K562 (cell line): ENCODE measurements around the gene FBXO8. TPM values are rescaled to one million over a fixed set of nuclear protein-coding genes. Genes with fewer than 3 reads are reported as not detected.

Experiments
- ATAC-seq: fragments of 200-7000 bp; cut with Tn5 transposase; 3 replicates; pipeline ENCODE4 v1.9.1; 2020; ENCODE audit warnings: moderate library complexity
- BruUV-seq: library from RNA; stranded (reverse); fragments of 400-500 nt; replicated peaks from 2 replicates; lab custom pipeline; 2021; lab: Mats Ljungman, UMichigan
- CTCF ChIA-PET: fragments of 300-600 bp; formaldehyde crosslinking; extraction: SDS; loops from one replicate; lab custom pipeline; 2021; ENCODE audit warnings: low intra/inter-chr PET ratio; lab: Yijun Ruan, JAX
- POLR2A ChIA-PET: fragments of 300-600, 350-650 bp; sonication (Branson Sonifier 250); formaldehyde crosslinking; extraction: SDS; loops from one replicate; lab custom pipeline; 2021; ENCODE audit warnings: antibody characterized with exemption, inconsistent platforms; lab: Yijun Ruan, JAX
- DNase-seq, 4 experiments: peaks; one replicate each; pipeline versions ENCODE4 v3.0.0 to v3.0.0-alpha.2; 2011 to 2018; ENCODE audit warnings: low spot score in 3 of 4, mixed read lengths in 3 of 4; ENCODE audit errors: extremely low read depth in 1 of 4
- FAIRE-seq: peaks from 2 replicates; lab custom pipeline; 2011; peaks lifted over from hg19 to GRCh38; lab: Jason Lieb, UNC
- H2AFZ ChIP-seq: 2 replicates; pipeline ENCODE4 v1.6.0; 2011; ENCODE audit warnings: low read depth, low read length, control low read depth, inconsistent platforms
- H3K27ac ChIP-seq: fragments of 200-600 bp; 3 replicates; pipeline ENCODE4 v1.8.0; 2011; ENCODE audit warnings: low read depth, mild to moderate bottlenecking, control low read depth, inconsistent platforms, low read length, moderate library complexity, mixed read lengths; ENCODE audit errors: extremely low read depth
- H3K27me3 ChIP-seq, 2 experiments: fragments of 300-600 bp in 1 of 2; 2 replicates in 1 of 2; 3 replicates in 1 of 2; pipeline versions ENCODE4 v1.6.0 to v1.8.0; 2011; ENCODE audit warnings: inconsistent platforms in 2 of 2, low read length in 2 of 2, mild to moderate bottlenecking in 1 of 2, mixed read lengths in 1 of 2, moderate library complexity in 1 of 2; ENCODE audit not compliant: control insufficient read depth in 2 of 2, insufficient read depth in 2 of 2
- H3K36me3 ChIP-seq: fragments of 300-600 bp; 3 replicates; pipeline ENCODE4 v1.8.0; 2011; ENCODE audit warnings: mild to moderate bottlenecking, low read length, inconsistent platforms; ENCODE audit not compliant: control insufficient read depth, insufficient read depth
- H3K4me1 ChIP-seq, 2 experiments: fragments of 200-600 bp in 1 of 2; replicated peaks in 1 of 2; 2 replicates in 1 of 2; 3 replicates in 1 of 2; pipeline versions ENCODE4 v1.5.1 to v1.8.0; 2011; ENCODE audit warnings: inconsistent platforms in 2 of 2, low read length in 2 of 2, mild to moderate bottlenecking in 1 of 2, mixed read lengths in 1 of 2, moderate library complexity in 1 of 2; ENCODE audit not compliant: control insufficient read depth in 2 of 2, insufficient read depth in 2 of 2
- H3K4me2 ChIP-seq: 2 replicates; pipeline ENCODE4 v1.6.1; 2011; ENCODE audit warnings: low read length, control low read depth, inconsistent platforms, mixed read lengths; ENCODE audit not compliant: insufficient read depth
- H3K4me3 ChIP-seq: fragments of 200-600 bp; sonication (generic), shearing (Covaris generic); 2 replicates; pipeline ENCODE4 v1.5.1; 2016; ENCODE audit warnings: control low read depth, inconsistent platforms
- H3K79me2 ChIP-seq: fragments of 200-600 bp; 3 replicates; pipeline ENCODE4 v1.8.0; 2011; ENCODE audit warnings: low read length, inconsistent platforms; ENCODE audit not compliant: control insufficient read depth, insufficient read depth
- H3K9ac ChIP-seq, 2 experiments: 2 replicates each; pipeline versions ENCODE4 v1.6.0 to v1.6.1; 2011; ENCODE audit warnings: low read depth in 2 of 2, low read length in 2 of 2, control low read depth in 1 of 2, inconsistent platforms in 1 of 2, mild to moderate bottlenecking in 1 of 2, mixed read lengths in 1 of 2; ENCODE audit not compliant: insufficient read depth in 1 of 2
- H3K9me1 ChIP-seq: one replicate; pipeline ENCODE4 v1.6.0; 2011; ENCODE audit warnings: inconsistent platforms, mild to moderate bottlenecking, low read length, moderate library complexity; ENCODE audit not compliant: control insufficient read depth, insufficient read depth
- H3K9me3 ChIP-seq: replicated peaks from 2 replicates; pipeline ENCODE4 v1.5.1; 2011; ENCODE audit warnings: low read depth, low read length, inconsistent platforms; ENCODE audit not compliant: control insufficient read depth, insufficient read depth
- H4K20me1 ChIP-seq: replicated peaks from 2 replicates; pipeline ENCODE4 v1.6.1; 2011; ENCODE audit warnings: low read length, inconsistent platforms, mixed read lengths; ENCODE audit not compliant: control insufficient read depth, insufficient read depth
- BCOR ChIP-seq: fragments of 450-650 bp; IDR thresholded peaks from 2 replicates; pipeline ENCODE4 v1.6.1; 2016
- CBFA2T3 ChIP-seq: fragments of 450-650 bp; IDR thresholded peaks from 2 replicates; pipeline ENCODE4 v1.6.1; 2017
- CBX3 ChIP-seq, 2 experiments: IDR thresholded peaks; 1 replicate in 1 of 2; 2 replicates in 1 of 2; pipeline ENCODE4 v1.6.1; 2012; ENCODE audit warnings: inconsistent platforms in 2 of 2, low read length in 2 of 2, borderline replicate concordance in 1 of 2, control low read depth in 1 of 2
- CHAMP1 ChIP-seq: fragments of 450-650 bp; IDR thresholded peaks from 2 replicates; pipeline ENCODE4 v1.6.1; 2016; ENCODE audit warnings: mild to moderate bottlenecking
- ETV6 ChIP-seq, 3 experiments: fragments of 150-350 bp in 1 of 3; sonication (generic) in 1 of 3; formaldehyde crosslinking in 1 of 3; IDR thresholded peaks; 2 replicates each; pipeline versions ENCODE4 v1.6.1 to v1.8.0; 2014 to 2022; ENCODE audit warnings: borderline replicate concordance in 2 of 3, low read depth in 2 of 3, antibody characterized with exemption in 1 of 3, low read length in 1 of 3, mild to moderate bottlenecking in 1 of 3, missing genetic modification reagents in 1 of 3
- IRF9 ChIP-seq: fragments of 450-650 bp; IDR thresholded peaks from 2 replicates; pipeline ENCODE4 v1.6.1; 2016; ENCODE audit warnings: missing biosample characterization, missing genetic modification characterization
- PBX2 ChIP-seq, 2 experiments: IDR thresholded peaks in 1 of 2; conservative IDR thresholded peaks in 1 of 2; 2 replicates each; pipeline ENCODE4 v1.6.1; 2016; ENCODE audit warnings: low read depth in 2 of 2, mild to moderate bottlenecking in 1 of 2, missing compliant biosample characterization in 1 of 2, missing genetic modification characterization in 1 of 2, moderate library complexity in 1 of 2
- PRMT5 ChIP-seq: sonication (generic); formaldehyde crosslinking; IDR thresholded peaks from 2 replicates; pipeline ENCODE4 v1.5.0; 2020; ENCODE audit warnings: missing genetic modification reagents
- RBM25 ChIP-seq: fragments of 200-400 bp; formaldehyde crosslinking; IDR thresholded peaks from 2 replicates; pipeline ENCODE4 v1.6.1; 2018; ENCODE audit warnings: low read length, low read depth, moderate library complexity; ENCODE audit not compliant: severe bottlenecking
- ZNF146 ChIP-seq: IDR thresholded peaks from one replicate; pipeline ENCODE4 v1.6.1; 2018; ENCODE audit warnings: missing compliant biosample characterization; ENCODE audit not compliant: unreplicated experiment
- WGBS: fragments of 100-300 bp; shearing (Covaris generic); methylation state at CpG from one replicate; pipeline ENCODE4 v1.1.6; 2016; ENCODE audit warnings: low coverage, mixed read lengths; ENCODE audit not compliant: insufficient coverage; ENCODE audit errors: missing lambda C conversion rate; 5-methylcytosine and 5-hydroxymethylcytosine counted together
- in situ Hi-C: fragments of 300-500 bp; cut with MboI; formaldehyde crosslinking; loops from 4 replicates; pipeline ENCODE4 v1.15.0; 2018; ENCODE audit warnings: inconsistent platforms, mixed read lengths
- intact Hi-C: fragments of 100-400 bp; cut with micrococcal nuclease; formaldehyde crosslinking; loops from 2 replicates; pipeline ENCODE4 v1.14.2; 2022
- polyA plus RNA-seq, 8 experiments: library from polyadenylated mRNA; depleted of rRNA in 4 of 8; stranded (reverse) in 5 of 8; unstranded in 3 of 8; fragments of >200 nt; fragmentation: Nextera tagmentation in 2 of 8; fragmentation: Illumina TruSeq in 1 of 8; extraction: Ambion mirVana in 2 of 8; extraction: Trizol in 1 of 8; gene quantifications; 2 replicates each; pipeline versions ENCODE4 v1.2.1 to v1.2.3, GENCODE V29; 2011 to 2014; ENCODE audit warnings: inconsistent platforms in 1 of 8, missing spikeins in 1 of 8
- total RNA-seq, 7 experiments: library from RNA; depleted of rRNA in 6 of 7; stranded (reverse); fragments of >200 nt in 6 of 7; fragmentation: Illumina TruSeq in 2 of 7; extraction: Trizol in 2 of 7; gene quantifications; 2 replicates each; pipeline versions ENCODE4 v1.2.1 to v1.2.3, GENCODE V29; 2011 to 2021; ENCODE audit warnings: low replicate concordance in 1 of 7

Gene FBXO8
- total and polyA plus RNA-seq, 9 of the 15 experiments (the other 6 are each of a cell fraction or from before 2014, with no cell fraction given): 12.9 to 27.1 (median 14.8) TPM

- Histone ChIP-seq H3K9me3 (no peaks in the 10 kb centered on the region; the same call in 1 of the 2 replicates), H3K9me1 (no peaks in the 10 kb centered on the region), H3K27ac (no peak overlapping the region), H3K27me3 (no peaks in the 10 kb centered on the region), H3K4me2 (no peak overlapping the region), H3K79me2 (peaks cover 98% of the 10 kb centered on the region), H4K20me1 (no peaks in the 10 kb centered on the region), H3K4me3 (no peak overlapping the region), H2AFZ (no peak overlapping the region), H3K4me1 (peaks cover 0 to 3% of the 10 kb centered on the region in 2 experiments; a peak in 3 of 5 replicates), H3K9ac (no peak overlapping the region), H3K36me3 (no peaks in the 10 kb centered on the region; the same call in 2 of the 3 replicates)
- FAIRE-seq: no peak
- ChIA-PET CTCF (no interaction called here), POLR2A (interaction anchor here (0.6 to 1.1 kb wide), 2 partner anchors 13 to 16 kb away, joined by 3 read pairs; no protein-coding TSS in a partner anchor)
- intact Hi-C loops: loop anchor here (5.0 to 10.0 kb wide), 2 partner anchors 47 to 945 kb away; partner anchors contain the start of gene HMGB2
- no TSS peak for BruUV-seq
- 79% methylated on average over 3 of the region's 3 CpGs for WGBS
- in situ Hi-C loops: no loop called here
- no peak for DNase-seq
- no peak for ATAC-seq
- no peak for TF ChIP-seq PBX2 (CRISPR knock-in tag; IDR thresholded peaks at IDR 0.05; ENCODE audit: low read depth)
- no peak for TF ChIP-seq PBX2 (tag; conservative IDR thresholded peaks at IDR 0.05; ENCODE audit: low read depth)
- TF ChIP-seq ETV6 (IDR thresholded peaks at IDR 0.05; ENCODE audit: borderline replicate concordance in 1 of 2, low read depth in 2 of 2, low read length in 1 of 2): no peak
- TF ChIP-seq ETV6 (CRISPR knock-in tag; IDR thresholded peaks at IDR 0.05; ENCODE audit: borderline replicate concordance): no peak
- 0 out of 2 replicates have a peak, but pooled peaks have one; percentile 22 for TF ChIP-seq CHAMP1
- TF ChIP-seq PRMT5 (CRISPR knock-in tag): no peak
- TF ChIP-seq CBFA2T3: no peak
- TF ChIP-seq ZNF146 (CRISPR knock-in tag): no peak
- 0 out of 2 replicates have a peak, but pooled peaks have one; percentile 17 for TF ChIP-seq BCOR
- no peak for TF ChIP-seq IRF9 (tag)
- TF ChIP-seq RBM25: peak; percentile 93
- peak in 1 of 2 experiments; percentile 76; a peak in 1 of 3 replicates for TF ChIP-seq CBX3 (IDR thresholded peaks at IDR 0.05; ENCODE audit: borderline replicate concordance in 1 of 2, low read length in 2 of 2)
Measured at GRCh38 chr4:174279433-174280155, 3.9 kb downstream of the FBXO8 start.
